ENCODE data around the gene SLC25A39. TPM values are rescaled to one million over a fixed set of nuclear protein-coding genes. Genes with fewer than 3 reads are reported as not detected.

SLC25A39 gene
- total RNA-seq, 1 donor from 2014 or later = 116 TPM

GRCh38 chr17:44282264-44282663, 42.4 kb downstream of the SLC25A39 start:
- intact Hi-C loops (cut with micrococcal nuclease) = no loop called here

- intact Hi-C loops (cut with micrococcal nuclease) = no loop called here
Observed at GRCh38 chr17:44281570-44281969, 43.1 kb downstream of the SLC25A39 start.

GRCh38 chr17:44280392-44280937, 44.2 kb downstream of the SLC25A39 start:
- intact Hi-C loops (cut with micrococcal nuclease) = no loop called here

GRCh38 chr17:44279666-44280391, 44.8 kb downstream of the SLC25A39 start:
- intact Hi-C loops (cut with micrococcal nuclease) = no loop called here

- intact Hi-C loops (cut with micrococcal nuclease) = no loop called here
Observed at GRCh38 chr17:44279346-44279665, 45.3 kb downstream of the SLC25A39 start.

- intact Hi-C loops (cut with micrococcal nuclease) = no loop called here
Observed at GRCh38 chr17:44277976-44278375, 46.6 kb downstream of the SLC25A39 start.

GRCh38 chr17:44273607-44274006, 51.0 kb downstream of the SLC25A39 start:
- intact Hi-C loops (cut with micrococcal nuclease) = no loop called here

GRCh38 chr17:44272954-44273353, 51.7 kb downstream of the SLC25A39 start:
- intact Hi-C loops (cut with micrococcal nuclease) = no loop called here

- intact Hi-C loops (cut with micrococcal nuclease) = no loop called here
Observed at GRCh38 chr17:44272321-44272951, 52.2 kb downstream of the SLC25A39 start.

Other genes with a start within 250 kb of the SLC25A39 start
- 13.5 and 15.0 TPM in 2 replicates for gene HDAC5, start 201.2 kb downstream of the SLC25A39 start, total RNA-seq
- gene HROB, start 182.9 kb downstream of the SLC25A39 start, total RNA-seq = 11.1 and 12.4 TPM in 2 replicates
- 0.56 TPM in 1 of 2 replicates, not detected in the other for gene ASB16, start 154.1 kb downstream of the SLC25A39 start, total RNA-seq
- gene TMUB2, start 137.9 kb downstream of the SLC25A39 start, total RNA-seq = 28.4 and 33.2 TPM in 2 replicates
- gene ATXN7L3, start 124.9 kb downstream of the SLC25A39 start, total RNA-seq = 122 and 128 TPM in 2 replicates
- gene UBTF, start 105.1 kb downstream of the SLC25A39 start, total RNA-seq = 169 and 175 TPM in 2 replicates
- not detected in 2 replicates for gene SLC4A1, start 56.7 kb downstream of the SLC25A39 start, total RNA-seq
- gene RUNDC3A, start 16.2 kb downstream of the SLC25A39 start, total RNA-seq = 0.56 and 0.64 TPM in 2 replicates
- gene GRN, start 20.5 kb upstream of the SLC25A39 start, total RNA-seq = 58.0 and 65.5 TPM in 2 replicates
- 0.15 TPM in 1 of 2 replicates, not detected in the other for gene FAM171A2, start 39.0 kb upstream of the SLC25A39 start, total RNA-seq
- gene ITGA2B, start 64.8 kb upstream of the SLC25A39 start, total RNA-seq = 0.39 and 0.95 TPM in 2 replicates
- 45.4 and 50.8 TPM in 2 replicates for gene GPATCH8, start 178.6 kb upstream of the SLC25A39 start, total RNA-seq
- gene FZD2, start 232.7 kb upstream of the SLC25A39 start, total RNA-seq = 0.12 TPM in 1 of 2 replicates, not detected in the other

Measured in T-helper 1 cell treated with Interleukin-12 subunit alpha and Interleukin-12 subunit beta and Interleukin-4 antibody, amounts not matched to agents 30 ng/mL and 1 ng/mL, for 36 hours (primary cell).